ENCODE results near the gene LLGL1. TPM values are rescaled to one million over a fixed set of nuclear protein-coding genes. Genes with fewer than 3 reads are reported as not detected.
A peak's percentile ranks its signal among the peaks of the same experiment; 100 is the strongest.

LLGL1 gene
- total RNA-seq, 1 donor from 2014 or later: 46.1 TPM

GRCh38 chr17:18245038-18245776 is 19.8 kb downstream of the LLGL1 start:
- TF ChIP-seq CTCF (conservative IDR thresholded peaks at IDR 0.05; ENCODE audit: low read depth, low read length): no peak
- DNase-seq (ENCODE audit: low read depth): no peak

GRCh38 chr17:18246109-18246725 is 20.8 kb downstream of the LLGL1 start:
- H3K4me3 ChIP-seq (ENCODE audit: low read depth, low read length): no peak overlapping the region
- no peak for TF ChIP-seq CTCF (conservative IDR thresholded peaks at IDR 0.05; ENCODE audit: low read depth, low read length)
- no peak for DNase-seq (ENCODE audit: low read depth)

More at GRCh38 chr17:18245038-18245776, 19.8 kb downstream of the LLGL1 start:
- no peak overlapping the region for H3K4me3 ChIP-seq (ENCODE audit: low read depth, low read length)

- H3K4me3 ChIP-seq (ENCODE audit: low read depth, low read length): no peak overlapping the region
- TF ChIP-seq CTCF (conservative IDR thresholded peaks at IDR 0.05; ENCODE audit: low read depth, low read length): no peak
- no peak for DNase-seq (ENCODE audit: low read depth)
Observed at GRCh38 chr17:18246880-18247612, 21.6 kb downstream of the LLGL1 start.

GRCh38 chr17:18247613-18248001 is 22.2 kb downstream of the LLGL1 start:
- no peak for TF ChIP-seq CTCF (conservative IDR thresholded peaks at IDR 0.05; ENCODE audit: low read depth, low read length)
- H3K4me3 ChIP-seq (ENCODE audit: low read depth, low read length): no peak overlapping the region
- DNase-seq (ENCODE audit: low read depth): no peak

- peak; percentile 73 for TF ChIP-seq CTCF (conservative IDR thresholded peaks at IDR 0.05; ENCODE audit: low read depth, low read length)
- H3K4me3 ChIP-seq (ENCODE audit: low read depth, low read length): no peak overlapping the region
- DNase-seq (ENCODE audit: low read depth): no peak
Observed at GRCh38 chr17:18248300-18248731, 22.9 kb downstream of the LLGL1 start.

GRCh38 chr17:18248811-18249210 is 23.4 kb downstream of the LLGL1 start:
- H3K4me3 ChIP-seq (ENCODE audit: low read depth, low read length): no peak overlapping the region
- no peak for DNase-seq (ENCODE audit: low read depth)
- TF ChIP-seq CTCF (conservative IDR thresholded peaks at IDR 0.05; ENCODE audit: low read depth, low read length): no peak

All from epithelial cell of proximal tubule (primary cell).